ENCODE results near the gene C6orf132. TPM values are rescaled to one million over a fixed set of nuclear protein-coding genes. Genes with fewer than 3 reads are reported as not detected.

Gene C6orf132, protein sequence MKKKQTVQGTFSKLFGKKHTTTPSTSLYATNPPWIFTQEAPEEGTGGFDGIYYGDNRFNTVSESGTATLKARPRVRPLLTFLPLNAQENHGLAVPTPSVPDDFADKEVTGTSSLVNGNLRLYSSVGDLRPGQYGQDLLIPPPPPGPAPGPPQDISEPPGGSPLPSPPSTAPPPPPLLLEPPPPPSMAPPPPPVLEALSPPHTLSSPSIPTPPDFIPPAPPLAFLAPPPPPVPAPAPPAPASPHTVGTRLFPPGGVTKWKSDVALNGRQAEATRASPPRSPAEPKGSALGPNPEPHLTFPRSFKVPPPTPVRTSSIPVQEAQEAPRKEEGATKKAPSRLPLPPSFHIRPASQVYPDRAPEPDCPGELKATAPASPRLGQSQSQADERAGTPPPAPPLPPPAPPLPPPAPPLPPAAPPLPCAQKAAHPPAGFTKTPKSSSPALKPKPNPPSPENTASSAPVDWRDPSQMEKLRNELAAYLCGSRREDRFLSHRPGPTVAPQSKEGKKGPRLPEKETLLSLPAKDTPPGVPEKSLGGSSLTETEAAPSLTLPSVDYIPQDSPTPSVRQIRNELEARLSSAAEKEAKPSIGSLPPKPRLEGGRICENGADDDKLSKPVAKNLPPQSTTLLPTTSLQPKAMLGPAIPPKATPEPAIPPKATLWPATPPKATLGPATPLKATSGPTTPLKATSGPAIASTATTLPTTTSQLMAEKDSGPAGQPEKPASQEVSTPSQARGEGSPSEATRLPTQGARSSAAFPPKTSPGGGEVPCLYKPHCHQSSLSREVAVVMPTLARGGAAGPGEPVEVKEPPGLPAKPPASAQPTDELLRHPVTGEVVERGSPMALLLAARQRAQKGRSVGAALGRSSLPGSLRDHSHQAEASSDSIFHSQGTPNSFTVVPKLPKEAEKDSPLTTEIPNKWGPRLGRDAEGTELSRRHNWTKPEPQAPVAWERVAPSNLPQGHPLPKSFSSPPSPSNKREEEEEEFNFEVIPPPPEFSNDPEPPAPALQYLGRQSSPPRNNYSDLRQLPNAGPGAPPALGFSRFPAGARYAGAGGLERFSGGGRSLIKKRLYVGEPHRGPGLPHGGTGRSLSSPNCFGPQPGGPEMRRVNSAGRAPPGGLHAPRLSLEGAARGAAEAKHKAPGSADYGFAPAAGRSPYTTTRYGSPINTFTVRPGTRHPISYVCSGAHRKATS
- total RNA-seq, result 4.4 TPM

DNA sequence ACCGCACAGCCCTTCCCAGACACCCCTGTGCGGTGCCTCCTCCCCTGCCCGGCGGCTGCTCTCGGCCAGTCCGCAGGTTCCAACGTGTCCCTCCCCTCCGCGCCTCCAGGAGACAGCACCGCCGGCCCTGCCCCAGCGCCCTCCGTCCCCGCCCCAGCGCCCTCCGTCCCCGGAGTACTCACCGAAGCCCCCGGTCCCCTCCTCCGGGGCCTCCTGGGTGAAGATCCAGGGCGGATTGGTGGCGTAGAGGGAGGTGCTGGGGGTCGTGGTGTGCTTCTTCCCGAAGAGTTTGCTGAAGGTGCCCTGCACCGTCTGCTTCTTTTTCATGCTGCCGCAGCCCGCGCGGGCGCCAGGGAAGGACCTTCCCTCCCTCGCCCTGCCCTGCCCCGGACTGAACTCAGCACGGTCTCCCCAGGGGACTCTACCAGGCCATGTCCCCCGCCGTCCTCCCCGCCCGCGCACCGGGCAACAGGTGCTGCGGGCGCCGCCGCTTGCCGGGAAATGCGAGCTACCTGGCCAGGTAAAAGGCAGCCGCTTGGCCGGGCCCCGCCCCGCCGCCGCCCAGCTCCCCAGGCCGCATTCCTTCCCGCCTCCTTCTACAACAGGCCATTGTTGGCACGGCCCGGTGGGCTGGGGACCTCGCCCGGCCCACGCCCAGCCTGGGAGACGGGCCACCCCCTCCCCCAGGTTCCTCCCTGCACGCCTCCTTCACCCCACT is at the start of gene C6orf132:
Gene C6orf132 (minus strand): TSS at position 503 of the 718 bp plus-strand sequence. CDS start 176 bp downstream, at position 327.

DNA sequence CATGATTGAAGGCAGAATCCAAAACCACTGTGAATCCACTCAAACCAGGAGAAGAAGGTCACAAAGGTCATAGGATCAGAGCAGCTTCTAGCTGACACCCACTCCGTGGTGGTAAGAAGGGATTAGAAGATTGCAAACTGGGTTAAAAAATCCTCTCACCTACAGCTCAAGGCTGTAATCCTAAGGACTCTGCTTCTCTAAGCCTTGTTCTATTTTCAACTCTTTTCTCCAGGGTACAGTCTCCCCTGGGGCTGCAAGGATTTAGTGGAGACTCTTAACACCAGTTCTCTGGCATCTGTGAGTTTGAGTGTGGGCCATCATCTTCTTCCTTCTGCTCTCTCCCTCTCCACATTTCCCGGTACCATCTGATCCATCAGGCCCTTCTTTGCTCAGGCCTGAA is 30.7 kb upstream of the C6orf132 start, which contains the start of gene GUCA1A:
Gene GUCA1A (plus strand): TSS at position 264 of the 400 bp plus-strand sequence. CDS start 250 bp downstream, outside the sequence.

Other genes with a start within 250 kb of the C6orf132 start
- gene USP49, start 247.2 kb downstream of the C6orf132 start, total RNA-seq, result 21.3 TPM
- 24.9 TPM for gene MED20, start 221.5 kb downstream of the C6orf132 start, total RNA-seq
- gene BYSL, start 221.1 kb downstream of the C6orf132 start, total RNA-seq, result 15.6 TPM
- gene CCND3, start 200.8 kb downstream of the C6orf132 start, total RNA-seq, result 17.9 TPM
- 29.4 TPM for gene TAF8, start 92.1 kb downstream of the C6orf132 start, total RNA-seq
- gene GUCA1A, start 30.7 kb upstream of the C6orf132 start, total RNA-seq, result 15.0 TPM
- gene GUCA1B, start 52.3 kb upstream of the C6orf132 start, total RNA-seq, result 12.7 TPM
- gene MRPS10, start 75.2 kb upstream of the C6orf132 start, total RNA-seq, result 46.5 TPM

Data from camera-type eye (tissue), 1 donor.